PC-3 (cell line): ENCODE results near the gene UNC13C. TPM values are rescaled to one million over a fixed set of nuclear protein-coding genes. Genes with fewer than 3 reads are reported as not detected.

Source experiments
- ATAC-seq: fragments of 200-7000 bp; cut with Tn5 transposase; 2 replicates; pipeline ENCODE4 v1.9.1; 2020; ENCODE audit warnings: mild to moderate bottlenecking, moderate library complexity
- BruUV-seq: library from RNA; stranded (reverse); fragments of 400-500 nt; replicated peaks from 2 replicates; lab custom pipeline; 2021; lab: Mats Ljungman, UMichigan
- CTCF ChIA-PET: fragments of 300-600 bp; sonication (Branson Sonifier 250); formaldehyde crosslinking; loops from one replicate; lab custom pipeline; 2022; ENCODE audit warnings: antibody characterized with exemption; lab: Charles Lee
- POLR2A ChIA-PET: fragments of 300-600 bp; sonication (Branson Sonifier 250); formaldehyde crosslinking; loops from one replicate; lab custom pipeline; 2022; ENCODE audit warnings: antibody characterized with exemption; ENCODE audit not compliant: unreplicated experiment; lab: Charles Lee
- DNase-seq: peaks from one replicate; pipeline ENCODE4 v3.0.0-alpha.2; 2015
- H2AFZ ChIP-seq: fragments of 300-600 bp; sonication (generic); 2 replicates; pipeline ENCODE4 v1.6.0; 2016; ENCODE audit warnings: antibody characterized with exemption, low read length
- H3F3A ChIP-seq: fragments of 300-600 bp; sonication (generic); one replicate; pipeline ENCODE4 v1.6.0; 2017; ENCODE audit warnings: antibody characterized with exemption, low read length, control low read depth, mild to moderate bottlenecking; ENCODE audit not compliant: unreplicated experiment
- H3K27ac ChIP-seq: fragments of 300-600 bp; sonication (generic); 2 replicates; pipeline ENCODE4 v1.5.1; 2016; ENCODE audit warnings: mild to moderate bottlenecking, low read length
- H3K27me3 ChIP-seq: fragments of 300-600 bp; sonication (generic); 2 replicates; pipeline ENCODE4 v1.6.1; 2016; ENCODE audit warnings: low read length, mixed read lengths
- H3K36me3 ChIP-seq: fragments of 300-600 bp; sonication (generic); 2 replicates; pipeline ENCODE4 v1.6.1; 2016; ENCODE audit warnings: low read depth, mixed run types, low read length, mixed read lengths
- H3K4me1 ChIP-seq: fragments of 300-600 bp; sonication (generic); 2 replicates; pipeline ENCODE4 v1.5.1; 2016; ENCODE audit warnings: low read length; ENCODE audit not compliant: insufficient read depth
- H3K4me2 ChIP-seq: fragments of 300-600 bp; sonication (generic); 2 replicates; pipeline ENCODE4 v1.6.0; 2016; ENCODE audit warnings: low read length
- H3K4me3 ChIP-seq: fragments of 300-600 bp; sonication (generic); 2 replicates; pipeline ENCODE4 v1.5.1; 2016; ENCODE audit warnings: mild to moderate bottlenecking, low read length, mixed read lengths
- H3K79me2 ChIP-seq: fragments of 300-600 bp; sonication (generic); 2 replicates; pipeline ENCODE4 v1.6.1; 2017; ENCODE audit warnings: low read length, mixed read lengths
- H3K9ac ChIP-seq: fragments of 300-600 bp; sonication (generic); 2 replicates; pipeline ENCODE4 v1.6.0; 2016; ENCODE audit warnings: mild to moderate bottlenecking, low read length
- H3K9me2 ChIP-seq: fragments of 300-600 bp; sonication (generic); replicated peaks from 2 replicates; pipeline ENCODE4 v1.6.1; 2016; ENCODE audit warnings: mixed run types, low read length, mixed read lengths
- H3K9me3 ChIP-seq: fragments of 300-600 bp; sonication (generic); 2 replicates; pipeline ENCODE4 v1.6.1; 2016; ENCODE audit warnings: low read length, mixed read lengths
- H4K20me1 ChIP-seq: fragments of 300-600 bp; sonication (generic); 2 replicates; pipeline ENCODE4 v1.6.1; 2016; ENCODE audit warnings: low read length, mixed read lengths
- CTCF ChIP-seq: fragments of 300-600 bp; sonication (generic); conservative IDR thresholded peaks from 2 replicates; pipeline ENCODE4 v1.5.1; 2017; ENCODE audit warnings: antibody characterized with exemption, low read depth, mild to moderate bottlenecking, low read length
- EZH2 ChIP-seq: fragments of 300-600 bp; sonication (generic); IDR thresholded peaks from one replicate; pipeline ENCODE4 v1.6.1; 2017; ENCODE audit warnings: antibody characterized with exemption, mild to moderate bottlenecking, low read length; ENCODE audit not compliant: unreplicated experiment
- EZH2phosphoT487 ChIP-seq: fragments of 300-600 bp; sonication (generic); IDR thresholded peaks from 2 replicates; pipeline ENCODE4 v1.6.1; 2018; ENCODE audit warnings: mild to moderate bottlenecking, antibody characterized with exemption, low read length, borderline replicate concordance
- intact Hi-C: fragments of 100-400 bp; cut with micrococcal nuclease; formaldehyde crosslinking; loops from 2 replicates; pipeline ENCODE4 v1.9.0; 2023
- total RNA-seq: library from RNA; depleted of rRNA; stranded (reverse); fragments of >200 nt; gene quantifications from 2 replicates; pipeline ENCODE4 v1.2.3, GENCODE V29; 2014

Gene UNC13C
- total RNA-seq, 1 experiment from 2014 or later: not detected

- Histone ChIP-seq H3K4me2 (no peak overlapping the region), H3K27me3 (no peaks in the 10 kb centered on the region), H3K36me3 (no peaks in the 10 kb centered on the region), H3K9ac (no peak overlapping the region), H3K4me1 (no peaks in the 10 kb centered on the region), H3K9me2 (no peaks in the 10 kb centered on the region), H3K79me2 (no peaks in the 10 kb centered on the region), H3K27ac (no peak overlapping the region), H3K4me3 (no peak overlapping the region), H3F3A (no peaks in the 10 kb centered on the region), H2AFZ (no peak overlapping the region), H4K20me1 (no peaks in the 10 kb centered on the region), H3K9me3 (no peaks in the 10 kb centered on the region)
- intact Hi-C loops: no loop called here
- peak; percentile 1 for DNase-seq
- no TSS peak for BruUV-seq
- POLR2A ChIA-PET: no interaction called here
- ATAC-seq: no peak
- TF ChIP-seq CTCF (no peak), EZH2phosphoT487 (no peak), EZH2 (no peak)
- CTCF ChIA-PET: no interaction called here
Measured at GRCh38 chr15:54580643-54581042, 602.4 kb downstream of the UNC13C start.

- DNase-seq (no peak), ATAC-seq (no peak)
- Histone ChIP-seq H3K27ac (no peak overlapping the region), H2AFZ (no peak overlapping the region), H3K4me2 (no peak overlapping the region), H3K4me3 (no peak overlapping the region), H3K27me3 (no peaks in the 10 kb centered on the region), H4K20me1 (no peaks in the 10 kb centered on the region), H3K79me2 (no peaks in the 10 kb centered on the region), H3F3A (no peaks in the 10 kb centered on the region), H3K9ac (no peak overlapping the region), H3K9me2 (no peaks in the 10 kb centered on the region), H3K36me3 (no peaks in the 10 kb centered on the region), H3K4me1 (no peaks in the 10 kb centered on the region), H3K9me3 (no peaks in the 10 kb centered on the region)
- intact Hi-C loops: no loop called here
- POLR2A ChIA-PET: no interaction called here
- CTCF ChIA-PET: no interaction called here
- BruUV-seq: no TSS peak
- TF ChIP-seq EZH2phosphoT487 (no peak), CTCF (no peak), EZH2 (no peak)
Measured at GRCh38 chr15:54582863-54583643, 604.8 kb downstream of the UNC13C start.

- no TSS peak for BruUV-seq
- POLR2A ChIA-PET: no interaction called here
Measured at GRCh38 chr15:54585063-54585462, 606.8 kb downstream of the UNC13C start.

More at GRCh38 chr15:54585063-54585462, 606.8 kb downstream of the UNC13C start:
- Histone ChIP-seq H3K27me3 (no peaks in the 10 kb centered on the region), H3K36me3 (no peaks in the 10 kb centered on the region), H3F3A (no peaks in the 10 kb centered on the region), H3K79me2 (no peaks in the 10 kb centered on the region), H3K9ac (no peak overlapping the region), H3K27ac (no peak overlapping the region), H3K4me1 (no peaks in the 10 kb centered on the region), H3K4me2 (no peak overlapping the region), H3K4me3 (no peak overlapping the region), H2AFZ (no peak overlapping the region), H4K20me1 (no peaks in the 10 kb centered on the region), H3K9me2 (no peaks in the 10 kb centered on the region), H3K9me3 (no peaks in the 10 kb centered on the region)
- no peak for TF ChIP-seq CTCF
- no peak for TF ChIP-seq EZH2
- no peak for TF ChIP-seq EZH2phosphoT487
- intact Hi-C loops: no loop called here
- no peak for ATAC-seq
- CTCF ChIA-PET: no interaction called here
- no peak for DNase-seq
